Smooth muscle cell (in vitro differentiated cells): Measurements from ENCODE around the gene APBA1. TPM values are rescaled to one million over a fixed set of nuclear protein-coding genes. Genes with fewer than 3 reads are reported as not detected.

Source experiments
- DNase-seq: peaks from one replicate; lab custom pipeline; 2025; ENCODE audit not compliant: unreplicated experiment; lab: John Stamatoyannopoulos, UW
- H2AFZ ChIP-seq: fragments of 200-600 bp; sonication (generic); 2 replicates; pipeline ENCODE4 v1.6.0; 2016; ENCODE audit warnings: antibody characterized with exemption, low read depth, mild to moderate bottlenecking
- H3F3A ChIP-seq: fragments of 200-600 bp; sonication (generic); 2 replicates; pipeline ENCODE4 v1.6.0; 2017; ENCODE audit warnings: antibody characterized with exemption, low read depth
- H3K27ac ChIP-seq: fragments of 200-600 bp; sonication (generic); 2 replicates; pipeline ENCODE4 v1.5.1; 2016; ENCODE audit warnings: low read depth, mild to moderate bottlenecking
- H3K27me3 ChIP-seq: fragments of 200-600 bp; sonication (generic); 2 replicates; pipeline ENCODE4 v1.6.1; 2016; ENCODE audit warnings: low read depth, mild to moderate bottlenecking
- H3K36me3 ChIP-seq: fragments of 200-600 bp; sonication (generic); 2 replicates; pipeline ENCODE4 v1.5.1; 2016; ENCODE audit warnings: low read depth
- H3K4me1 ChIP-seq: fragments of 200-600 bp; sonication (generic); 2 replicates; pipeline ENCODE4 v1.5.1; 2016; ENCODE audit warnings: low read depth
- H3K4me2 ChIP-seq: fragments of 200-600 bp; sonication (generic); 2 replicates; pipeline ENCODE4 v1.6.0; 2016; ENCODE audit warnings: mild to moderate bottlenecking
- H3K4me3 ChIP-seq: fragments of 200-600 bp; sonication (generic); 2 replicates; pipeline ENCODE4 v1.5.1; 2016; ENCODE audit warnings: mild to moderate bottlenecking
- H3K79me2 ChIP-seq: fragments of 200-600 bp; sonication (generic); 2 replicates; pipeline ENCODE4 v1.6.0; 2016; ENCODE audit warnings: low read depth, mild to moderate bottlenecking
- H3K9ac ChIP-seq: fragments of 200-600 bp; sonication (generic); 2 replicates; pipeline ENCODE4 v1.6.0; 2016; ENCODE audit warnings: low read depth
- H3K9me3 ChIP-seq: fragments of 200-600 bp; sonication (generic); replicated peaks from 2 replicates; pipeline ENCODE4 v1.5.1; 2016; ENCODE audit warnings: low read depth
- H4K20me1 ChIP-seq: fragments of 200-600 bp; sonication (generic); 2 replicates; pipeline ENCODE4 v1.6.0; 2016; ENCODE audit warnings: low read depth
- CTCF ChIP-seq: fragments of 200-600 bp; sonication (generic); IDR thresholded peaks from 2 replicates; pipeline ENCODE4 v1.5.1; 2017; ENCODE audit warnings: borderline replicate concordance, mild to moderate bottlenecking, antibody characterized with exemption; ENCODE audit not compliant: insufficient read depth, poor library complexity, severe bottlenecking
- WGBS: methylation state at CpG from one replicate; pipeline ENCODE4 v1.1.7; 2016; ENCODE audit warnings: low lambda C conversion rate; 5-methylcytosine and 5-hydroxymethylcytosine counted together
- polyA plus RNA-seq: library from polyadenylated mRNA; unstranded; fragments of >200 nt; fragmentation: Nextera tagmentation; extraction: Ambion mirVana; gene quantifications from 2 replicates; pipeline ENCODE4 v1.2.1, GENCODE V29; 2016
- total RNA-seq: library from RNA; depleted of rRNA; stranded (reverse); fragments of >200 nt; gene quantifications from 2 replicates; pipeline ENCODE4 v1.2.3, GENCODE V29; 2014

The APBA1 gene
- total and polyA plus RNA-seq, 2 experiments from 2014 or later = 1.4 to 6.1 TPM

GRCh38 chr9:69603656-69604055, 68.5 kb downstream of the APBA1 start:
- Histone ChIP-seq H3K4me2 (no peak overlapping the region), H3K9me3 (no peaks in the 10 kb centered on the region), H3K27ac (no peak overlapping the region), H3K4me1 (no peaks in the 10 kb centered on the region), H3F3A (no peaks in the 10 kb centered on the region), H3K27me3 (no peaks in the 10 kb centered on the region), H4K20me1 (no peaks in the 10 kb centered on the region), H3K36me3 (no peaks in the 10 kb centered on the region), H3K9ac (no peak overlapping the region), H3K79me2 (no peaks in the 10 kb centered on the region), H2AFZ (no peak overlapping the region), H3K4me3 (no peak overlapping the region)
- no peak for DNase-seq
- no peak for TF ChIP-seq CTCF
- 92% methylated on average over 5 of the region's 5 CpGs for WGBS

GRCh38 chr9:69602773-69603172, 69.4 kb downstream of the APBA1 start:
- Histone ChIP-seq H3K4me2 (no peak overlapping the region), H3K36me3 (no peaks in the 10 kb centered on the region), H3F3A (no peaks in the 10 kb centered on the region), H3K4me3 (no peak overlapping the region), H3K79me2 (no peaks in the 10 kb centered on the region), H4K20me1 (no peaks in the 10 kb centered on the region), H3K9ac (no peak overlapping the region), H3K4me1 (no peaks in the 10 kb centered on the region), H3K27me3 (no peaks in the 10 kb centered on the region), H2AFZ (no peak overlapping the region), H3K9me3 (no peaks in the 10 kb centered on the region), H3K27ac (no peak overlapping the region)
- no peak for TF ChIP-seq CTCF
- no peak for DNase-seq
- WGBS = 75% methylated on average over 1 of the region's 1 CpG

- H3K79me2 ChIP-seq = no peaks in the 10 kb centered on the region
- WGBS = 83% methylated on average over 1 of the region's 1 CpG
- H3K4me1 ChIP-seq = no peaks in the 10 kb centered on the region
These were observed 70.5 kb downstream of the APBA1 start for GRCh38 chr9:69601698-69602097.

More at GRCh38 chr9:69601698-69602097, 70.5 kb downstream of the APBA1 start:
- Histone ChIP-seq H3K4me2 (no peak overlapping the region), H2AFZ (no peak overlapping the region), H3K27ac (no peak overlapping the region), H3K36me3 (no peaks in the 10 kb centered on the region), H3K4me3 (no peak overlapping the region), H4K20me1 (no peaks in the 10 kb centered on the region), H3K27me3 (no peaks in the 10 kb centered on the region), H3K9ac (no peak overlapping the region), H3F3A (no peaks in the 10 kb centered on the region), H3K9me3 (no peaks in the 10 kb centered on the region)
- no peak for TF ChIP-seq CTCF
- no peak for DNase-seq
